HL-60/S4 (cell line): ENCODE results near the gene SEC63.
"Not testable (repeated sequence)": the region's sequence is repeated elsewhere in the genome, so short reads cannot be mapped to it uniquely, and the experiment has no call there.

Experiments
- in situ Hi-C: fragments of 300-500 bp; cut with MboI; formaldehyde crosslinking; loops from 2 replicates; pipeline ENCODE4 v1.14.3; 2022; ENCODE audit warnings: low sequenced_read_pairs

SEC63 gene

GRCh38 chr6:107936162-107936909 is 21.7 kb downstream of the SEC63 start:
- in situ Hi-C loops: no loop called here

GRCh38 chr6:107934229-107934628 is 23.8 kb downstream of the SEC63 start:
- in situ Hi-C loops: not testable (repeated sequence)

- in situ Hi-C loops: no loop called here
Observed at GRCh38 chr6:107932580-107932979, 25.4 kb downstream of the SEC63 start.

- in situ Hi-C loops: no loop called here
Observed at GRCh38 chr6:107931894-107932293, 26.1 kb downstream of the SEC63 start.

GRCh38 chr6:107928984-107929383 is 29.0 kb downstream of the SEC63 start:
- in situ Hi-C loops: no loop called here

- in situ Hi-C loops: not testable (repeated sequence)
Observed at GRCh38 chr6:107926697-107927544, 31.1 kb downstream of the SEC63 start.

GRCh38 chr6:107917451-107918375 is 40.3 kb downstream of the SEC63 start:
- in situ Hi-C loops: no loop called here

- in situ Hi-C loops: not testable (repeated sequence)
Observed at GRCh38 chr6:107916961-107917360, 41.0 kb downstream of the SEC63 start.

GRCh38 chr6:107911692-107912091 is 46.3 kb downstream of the SEC63 start:
- in situ Hi-C loops: no loop called here

GRCh38 chr6:107894809-107895396 is 63.1 kb downstream of the SEC63 start:
- in situ Hi-C loops: no loop called here

- in situ Hi-C loops: not testable (repeated sequence)
Observed at GRCh38 chr6:107890431-107890830, 67.6 kb downstream of the SEC63 start.

- in situ Hi-C loops: not testable (repeated sequence)
Observed at GRCh38 chr6:107885950-107886349, 72.1 kb downstream of the SEC63 start.

- in situ Hi-C loops: no loop called here
Observed at GRCh38 chr6:107879941-107880340, 78.1 kb downstream of the SEC63 start.

GRCh38 chr6:107877968-107878367 is 80.0 kb downstream of the SEC63 start:
- in situ Hi-C loops: no loop called here

GRCh38 chr6:107871976-107872375 is 86.0 kb downstream of the SEC63 start:
- in situ Hi-C loops: no loop called here

- in situ Hi-C loops: not testable (repeated sequence)
Observed at GRCh38 chr6:107871512-107871911, 86.5 kb downstream of the SEC63 start.

GRCh38 chr6:107871016-107871415 is 87.0 kb downstream of the SEC63 start:
- in situ Hi-C loops: no loop called here

- in situ Hi-C loops: no loop called here
Observed at GRCh38 chr6:107870381-107870780, 87.6 kb downstream of the SEC63 start.

GRCh38 chr6:107869871-107870270 is 88.1 kb downstream of the SEC63 start:
- in situ Hi-C loops: no loop called here

GRCh38 chr6:107868867-107869611 is 89.0 kb downstream of the SEC63 start:
- in situ Hi-C loops: no loop called here
